Measurements from ENCODE around the gene CHD8.

The CHD8 gene

DNA sequence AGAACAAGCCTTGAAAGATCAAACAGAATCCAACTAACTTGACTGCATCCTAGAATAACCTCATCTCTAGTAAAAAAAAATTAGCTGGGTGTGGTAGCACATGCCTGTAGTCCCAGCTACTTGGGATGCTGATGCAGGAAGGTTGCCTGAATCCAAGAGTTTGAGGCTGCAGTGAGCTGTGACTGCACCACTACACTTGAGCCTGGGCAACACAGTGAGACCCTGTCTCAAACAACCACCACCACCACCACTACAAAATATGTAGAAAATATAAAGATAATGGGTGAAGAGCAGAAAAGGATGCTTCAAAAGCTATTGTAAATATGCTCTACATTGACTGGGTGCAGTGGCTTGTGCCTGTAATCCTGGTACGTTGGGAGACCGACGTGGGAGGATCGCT lies 99.4 kb downstream of the CHD8 start:
- DNase-seq = no peak

DNA sequence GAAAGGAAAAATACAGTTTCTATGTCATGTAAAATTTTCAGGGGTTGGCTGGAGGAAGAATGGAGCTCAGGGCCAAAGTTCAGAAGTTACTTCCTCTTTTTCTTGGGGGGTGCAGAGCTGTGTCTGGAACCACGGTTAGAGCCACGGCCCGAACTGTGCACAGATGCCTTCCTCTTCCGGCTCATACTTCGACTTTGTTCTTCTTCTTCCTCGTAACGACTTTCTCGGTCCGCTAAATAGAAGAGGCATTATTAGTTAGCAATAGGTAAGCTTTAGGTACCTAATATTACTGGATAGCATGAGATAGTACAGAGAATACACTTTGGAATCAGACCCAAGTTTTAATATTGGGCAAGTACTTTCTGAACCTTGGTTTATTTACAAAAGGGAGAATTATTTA lies 103.3 kb downstream of the CHD8 start:
- no peak for DNase-seq

DNA sequence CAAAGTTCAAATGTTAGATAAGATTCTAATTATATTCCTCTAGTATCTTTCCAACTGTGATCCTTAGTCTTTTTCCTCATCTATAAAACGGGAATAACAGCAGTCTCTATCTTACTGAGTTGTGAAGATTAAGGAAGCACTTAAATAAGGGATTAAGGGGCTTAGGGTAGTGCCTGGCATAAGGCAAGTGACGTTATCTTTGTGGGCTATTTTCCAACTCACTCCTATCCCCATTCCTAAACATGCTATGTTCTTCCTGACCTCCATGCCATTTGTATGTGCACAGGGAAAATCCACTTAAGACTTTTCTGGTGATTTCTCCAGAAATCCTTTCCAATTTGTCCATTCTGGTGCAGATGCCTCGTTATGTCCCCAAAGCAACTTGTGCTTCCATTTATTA lies 105.4 kb downstream of the CHD8 start:
- DNase-seq = no peak

DNA sequence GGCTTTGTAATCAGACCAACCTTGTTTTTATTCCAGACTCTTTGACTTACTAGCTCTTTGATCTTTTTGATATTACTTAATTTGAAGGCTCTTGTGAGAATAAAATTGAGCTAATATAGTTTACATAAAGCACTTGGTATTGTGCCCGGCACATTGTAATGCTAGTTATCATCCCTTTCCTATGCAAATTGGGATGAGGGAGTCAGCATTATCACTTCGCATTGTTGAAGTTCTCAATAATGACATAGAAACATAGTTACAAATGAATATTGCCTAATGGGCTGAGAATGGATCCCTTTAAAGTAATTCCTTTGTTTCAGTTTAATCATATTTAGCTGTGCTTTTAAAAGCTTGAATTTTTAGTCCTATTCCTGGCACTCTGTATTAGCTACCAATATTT lies 108.7 kb downstream of the CHD8 start:
- DNase-seq = no peak

DNA sequence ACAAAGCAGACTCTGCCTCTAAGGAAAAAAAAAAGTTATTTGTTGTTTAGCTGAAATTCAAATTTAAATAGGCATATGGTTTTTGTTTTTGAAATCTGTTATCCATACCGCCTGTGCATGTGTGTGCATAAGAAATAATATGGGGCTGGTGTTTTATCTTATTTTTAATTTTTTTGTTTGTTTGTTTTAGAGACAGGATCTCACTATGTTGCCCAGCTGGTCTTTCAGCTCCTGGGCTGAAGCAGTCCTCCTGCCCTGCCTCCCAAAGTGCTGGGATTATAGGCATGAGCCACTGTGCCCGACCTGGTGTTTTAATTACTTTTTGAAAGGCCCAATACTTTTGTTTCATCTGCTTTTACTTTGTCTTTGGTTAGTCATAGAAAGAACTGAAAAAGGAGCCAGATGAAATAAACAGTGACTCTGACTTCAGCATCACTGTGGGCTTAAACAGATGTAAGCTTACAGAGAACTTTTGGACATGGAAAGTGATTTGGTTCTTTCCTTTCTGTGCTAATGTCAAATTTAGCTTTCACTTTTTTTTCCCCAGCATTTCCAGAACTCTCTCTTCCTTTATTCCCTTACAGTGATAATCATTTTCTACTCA lies 109.3 kb downstream of the CHD8 start:
- DNase-seq = no peak

DNA sequence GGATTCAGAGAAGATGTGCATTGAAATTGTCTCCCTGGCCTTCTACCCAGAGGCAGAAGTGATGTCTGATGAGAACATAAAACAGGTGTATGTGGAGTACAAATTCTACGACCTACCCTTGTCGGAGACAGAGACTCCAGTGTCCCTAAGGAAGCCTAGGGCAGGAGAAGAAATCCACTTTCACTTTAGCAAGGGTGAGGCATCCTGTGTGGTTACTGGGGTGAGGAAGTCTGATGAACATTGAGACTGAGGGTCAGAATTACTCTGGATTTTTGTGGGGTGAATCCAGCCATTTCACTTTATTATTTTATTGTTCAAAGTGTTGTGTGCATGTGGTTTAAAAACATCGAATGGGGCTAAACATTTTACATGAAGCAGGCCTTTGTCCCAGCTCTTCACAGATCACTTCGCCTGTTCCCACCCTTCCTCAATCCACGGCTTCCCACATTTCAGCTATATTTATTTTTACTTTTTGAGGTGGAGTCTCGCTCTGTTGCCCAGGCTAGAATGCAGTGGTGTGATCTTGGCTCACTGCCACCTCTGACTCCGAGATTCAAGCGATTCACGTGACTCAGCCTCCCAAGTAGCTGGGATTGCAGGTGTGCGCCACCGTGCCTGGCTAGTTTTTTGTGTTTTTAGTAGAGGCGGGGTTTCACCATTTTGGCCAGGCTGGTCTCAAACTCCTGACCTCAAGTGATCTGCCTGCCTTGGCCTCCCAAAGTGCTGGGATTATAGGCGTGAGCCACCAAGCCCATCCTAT lies 112.7 kb downstream of the CHD8 start:
- no peak for DNase-seq

All from NCI-H1092 treated with DMSO at 0.1 percent for 48 hours (cell line).